Smooth muscle cell (in vitro differentiated cells): Measurements from ENCODE around the gene SMC5. TPM values are rescaled to one million over a fixed set of nuclear protein-coding genes. Genes with fewer than 3 reads are reported as not detected.

Experiments
- DNase-seq: peaks from one replicate; lab custom pipeline; 2025; ENCODE audit not compliant: unreplicated experiment; lab: John Stamatoyannopoulos, UW
- H2AFZ ChIP-seq: fragments of 200-600 bp; sonication (generic); 2 replicates; pipeline ENCODE4 v1.6.0; 2016; ENCODE audit warnings: antibody characterized with exemption, low read depth, mild to moderate bottlenecking
- H3F3A ChIP-seq: fragments of 200-600 bp; sonication (generic); 2 replicates; pipeline ENCODE4 v1.6.0; 2017; ENCODE audit warnings: antibody characterized with exemption, low read depth
- H3K27ac ChIP-seq: fragments of 200-600 bp; sonication (generic); 2 replicates; pipeline ENCODE4 v1.5.1; 2016; ENCODE audit warnings: low read depth, mild to moderate bottlenecking
- H3K27me3 ChIP-seq: fragments of 200-600 bp; sonication (generic); 2 replicates; pipeline ENCODE4 v1.6.1; 2016; ENCODE audit warnings: low read depth, mild to moderate bottlenecking
- H3K36me3 ChIP-seq: fragments of 200-600 bp; sonication (generic); 2 replicates; pipeline ENCODE4 v1.5.1; 2016; ENCODE audit warnings: low read depth
- H3K4me1 ChIP-seq: fragments of 200-600 bp; sonication (generic); 2 replicates; pipeline ENCODE4 v1.5.1; 2016; ENCODE audit warnings: low read depth
- H3K4me2 ChIP-seq: fragments of 200-600 bp; sonication (generic); 2 replicates; pipeline ENCODE4 v1.6.0; 2016; ENCODE audit warnings: mild to moderate bottlenecking
- H3K4me3 ChIP-seq: fragments of 200-600 bp; sonication (generic); 2 replicates; pipeline ENCODE4 v1.5.1; 2016; ENCODE audit warnings: mild to moderate bottlenecking
- H3K79me2 ChIP-seq: fragments of 200-600 bp; sonication (generic); 2 replicates; pipeline ENCODE4 v1.6.0; 2016; ENCODE audit warnings: low read depth, mild to moderate bottlenecking
- H3K9ac ChIP-seq: fragments of 200-600 bp; sonication (generic); 2 replicates; pipeline ENCODE4 v1.6.0; 2016; ENCODE audit warnings: low read depth
- H3K9me3 ChIP-seq: fragments of 200-600 bp; sonication (generic); replicated peaks from 2 replicates; pipeline ENCODE4 v1.5.1; 2016; ENCODE audit warnings: low read depth
- H4K20me1 ChIP-seq: fragments of 200-600 bp; sonication (generic); 2 replicates; pipeline ENCODE4 v1.6.0; 2016; ENCODE audit warnings: low read depth
- WGBS: methylation state at CpG from one replicate; pipeline ENCODE4 v1.1.7; 2016; ENCODE audit warnings: low lambda C conversion rate; 5-methylcytosine and 5-hydroxymethylcytosine counted together
- polyA plus RNA-seq: library from polyadenylated mRNA; unstranded; fragments of >200 nt; fragmentation: Nextera tagmentation; extraction: Ambion mirVana; gene quantifications from 2 replicates; pipeline ENCODE4 v1.2.1, GENCODE V29; 2016
- total RNA-seq: library from RNA; depleted of rRNA; stranded (reverse); fragments of >200 nt; gene quantifications from 2 replicates; pipeline ENCODE4 v1.2.3, GENCODE V29; 2014
- TF ChIP-seq, protein P1 (sequence below): fragments of 200-600 bp; sonication (generic); IDR thresholded peaks from 2 replicates; pipeline ENCODE4 v1.5.1; 2017; ENCODE audit warnings: borderline replicate concordance, mild to moderate bottlenecking, antibody characterized with exemption; ENCODE audit not compliant: insufficient read depth, poor library complexity, severe bottlenecking

SMC5 gene
- total and polyA plus RNA-seq, 2 experiments from 2014 or later, result 31.2 to 81.4 TPM

DNA sequence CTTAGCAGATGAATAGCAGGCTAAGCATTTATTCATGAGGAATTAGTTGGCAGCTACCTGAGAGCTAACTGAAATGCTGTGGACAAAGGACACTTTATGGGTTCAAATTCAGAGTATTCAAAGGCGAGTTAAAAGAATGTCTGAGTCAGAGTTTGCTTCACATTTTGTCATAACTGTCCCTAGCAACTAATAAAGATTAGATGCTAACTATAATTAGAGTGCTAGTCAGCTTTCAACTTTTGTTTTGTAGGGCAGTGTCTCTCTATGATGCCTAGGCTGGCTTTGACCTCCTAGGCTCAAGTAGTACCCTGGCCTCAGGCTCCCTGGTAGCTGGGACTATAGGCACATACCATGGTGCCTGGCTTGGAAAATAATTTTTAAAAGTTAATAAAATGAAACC, 4.6 kb downstream of the SMC5 start:
- peak overlapping the region; percentile 89 for H3K4me2 ChIP-seq
- H3K36me3 ChIP-seq, result peaks cover 29% of the 10 kb centered on the region
- peaks cover 42% of the 10 kb centered on the region for H3K4me1 ChIP-seq
- H3K9me3 ChIP-seq, result no peaks in the 10 kb centered on the region
- H4K20me1 ChIP-seq, result peaks cover 95% of the 10 kb centered on the region
- TF ChIP-seq, protein P1, sequence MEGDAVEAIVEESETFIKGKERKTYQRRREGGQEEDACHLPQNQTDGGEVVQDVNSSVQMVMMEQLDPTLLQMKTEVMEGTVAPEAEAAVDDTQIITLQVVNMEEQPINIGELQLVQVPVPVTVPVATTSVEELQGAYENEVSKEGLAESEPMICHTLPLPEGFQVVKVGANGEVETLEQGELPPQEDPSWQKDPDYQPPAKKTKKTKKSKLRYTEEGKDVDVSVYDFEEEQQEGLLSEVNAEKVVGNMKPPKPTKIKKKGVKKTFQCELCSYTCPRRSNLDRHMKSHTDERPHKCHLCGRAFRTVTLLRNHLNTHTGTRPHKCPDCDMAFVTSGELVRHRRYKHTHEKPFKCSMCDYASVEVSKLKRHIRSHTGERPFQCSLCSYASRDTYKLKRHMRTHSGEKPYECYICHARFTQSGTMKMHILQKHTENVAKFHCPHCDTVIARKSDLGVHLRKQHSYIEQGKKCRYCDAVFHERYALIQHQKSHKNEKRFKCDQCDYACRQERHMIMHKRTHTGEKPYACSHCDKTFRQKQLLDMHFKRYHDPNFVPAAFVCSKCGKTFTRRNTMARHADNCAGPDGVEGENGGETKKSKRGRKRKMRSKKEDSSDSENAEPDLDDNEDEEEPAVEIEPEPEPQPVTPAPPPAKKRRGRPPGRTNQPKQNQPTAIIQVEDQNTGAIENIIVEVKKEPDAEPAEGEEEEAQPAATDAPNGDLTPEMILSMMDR, result no peak
- H2AFZ ChIP-seq, result no peak overlapping the region
- DNase-seq, result no peak
- H3K9ac ChIP-seq, result peak overlapping the region; percentile 48
- peak overlapping the region; percentile 32 for H3K4me3 ChIP-seq
- peaks cover 96% of the 10 kb centered on the region for H3K79me2 ChIP-seq
- H3K27ac ChIP-seq, result peak overlapping the region; percentile 100
- H3F3A ChIP-seq, result no peaks in the 10 kb centered on the region
- WGBS, result 4% methylated on average over 1 of the region's 1 CpG
- no peaks in the 10 kb centered on the region for H3K27me3 ChIP-seq

DNA sequence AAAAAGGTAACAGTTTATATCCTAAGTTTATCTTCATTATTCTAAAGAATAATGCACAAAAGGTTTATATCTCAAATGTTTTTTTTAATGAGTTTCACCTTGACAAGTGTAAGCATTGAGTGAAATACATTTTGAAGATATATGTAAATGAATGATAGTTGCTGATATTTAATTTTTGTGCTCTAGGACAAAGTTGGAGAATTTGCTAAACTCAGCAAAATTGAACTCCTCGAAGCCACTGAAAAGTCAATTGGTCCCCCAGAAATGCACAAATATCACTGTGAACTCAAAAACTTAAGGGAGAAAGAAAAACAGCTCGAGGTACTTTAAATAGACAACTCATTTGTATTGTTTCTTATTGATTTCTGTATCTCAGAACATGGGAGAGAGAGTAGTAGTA, 19.5 kb downstream of the SMC5 start:
- H3K4me3 ChIP-seq, result no peak overlapping the region
- H3K4me2 ChIP-seq, result no peak overlapping the region
- no peak overlapping the region for H3K27ac ChIP-seq
- H3K79me2 ChIP-seq, result peaks cover 96% of the 10 kb centered on the region
- no peaks in the 10 kb centered on the region for H3K27me3 ChIP-seq
- peaks cover 37% of the 10 kb centered on the region for H3K36me3 ChIP-seq
- peaks cover 93% of the 10 kb centered on the region for H4K20me1 ChIP-seq
- H3K9me3 ChIP-seq, result no peaks in the 10 kb centered on the region
- peaks cover 15% of the 10 kb centered on the region for H3F3A ChIP-seq
- TF ChIP-seq, protein P1, result no peak
- H3K4me1 ChIP-seq, result no peaks in the 10 kb centered on the region
- no peak overlapping the region for H3K9ac ChIP-seq
- DNase-seq, result no peak
- H2AFZ ChIP-seq, result no peak overlapping the region
- 95% methylated on average over 2 of the region's 2 CpGs for WGBS

DNA sequence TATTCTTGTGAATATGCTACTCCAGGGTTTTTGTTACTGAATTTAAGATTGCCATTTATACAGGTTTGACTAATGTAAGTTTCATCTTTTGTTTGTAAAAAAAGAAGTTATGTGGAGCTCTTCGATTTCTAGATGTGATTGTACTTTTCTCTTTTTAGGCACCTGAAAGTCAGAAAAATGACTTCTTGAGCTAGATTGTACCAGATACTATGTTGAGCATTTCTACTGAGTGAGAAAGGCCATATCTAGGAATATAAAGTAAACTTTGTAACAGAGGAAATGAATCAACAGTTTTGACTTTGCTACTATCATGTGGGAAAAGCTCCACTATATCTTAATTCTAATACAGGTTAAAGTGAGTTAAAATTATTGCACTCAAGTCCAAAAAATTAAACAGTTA, 25.1 kb downstream of the SMC5 start:
- Histone ChIP-seq H3K27me3 (no peaks in the 10 kb centered on the region), H3K36me3 (peaks cover 31% of the 10 kb centered on the region), H3K4me3 (no peak overlapping the region), H2AFZ (no peak overlapping the region), H3F3A (peaks cover 15% of the 10 kb centered on the region), H4K20me1 (peaks cover 87% of the 10 kb centered on the region), H3K27ac (peak overlapping the region; percentile 39), H3K79me2 (peaks cover 86% of the 10 kb centered on the region), H3K9ac (no peak overlapping the region), H3K9me3 (no peaks in the 10 kb centered on the region), H3K4me2 (no peak overlapping the region), H3K4me1 (no peaks in the 10 kb centered on the region)
- no peak for DNase-seq
- TF ChIP-seq, protein P1, result no peak
- WGBS, result 97% methylated on average over 1 of the region's 1 CpG

DNA sequence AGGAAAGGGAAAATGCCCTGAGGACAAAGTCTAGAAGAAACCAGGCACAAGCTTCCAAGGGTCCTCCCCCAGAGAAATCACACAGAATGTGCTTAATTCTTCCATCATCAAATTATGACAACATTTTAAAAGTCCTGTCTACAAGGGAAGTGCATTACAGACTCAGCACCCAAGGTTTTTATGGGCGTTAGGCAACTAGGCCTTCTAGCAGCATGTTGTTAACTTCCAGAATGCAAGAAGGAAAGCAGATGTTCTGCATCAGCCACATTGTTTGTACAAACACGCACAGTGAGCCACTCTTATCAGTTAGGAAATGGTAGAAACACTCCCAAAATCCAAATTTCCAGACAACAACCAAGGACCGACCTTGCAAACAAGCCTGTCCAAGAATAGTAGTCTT, 26.5 kb downstream of the SMC5 start:
- peak overlapping the region; percentile 39 for H3K27ac ChIP-seq
- H3K4me3 ChIP-seq, result no peak overlapping the region
- H3K9ac ChIP-seq, result no peak overlapping the region
- no peaks in the 10 kb centered on the region for H3K4me1 ChIP-seq
- WGBS, result 24% methylated on average over 3 of the region's 3 CpGs
- DNase-seq, result no peak
- peak overlapping the region; percentile 38 for H3K4me2 ChIP-seq
- H3K36me3 ChIP-seq, result peaks cover 29% of the 10 kb centered on the region
- H3K27me3 ChIP-seq, result no peaks in the 10 kb centered on the region
- H4K20me1 ChIP-seq, result peaks cover 86% of the 10 kb centered on the region
- TF ChIP-seq, protein P1, result no peak
- H3F3A ChIP-seq, result peaks cover 15% of the 10 kb centered on the region
- no peaks in the 10 kb centered on the region for H3K9me3 ChIP-seq
- H3K79me2 ChIP-seq, result peaks cover 86% of the 10 kb centered on the region
- no peak overlapping the region for H2AFZ ChIP-seq
